HG03378 (cell line): ENCODE data around the gene NANS.
A peak's percentile ranks its signal among the peaks of the same experiment; 100 is the strongest.
"Not testable (repeated sequence)": the region's sequence is repeated elsewhere in the genome, so short reads cannot be mapped to it uniquely, and the experiment has no call there.

ENCODE experiments used
- ATAC-seq: cut with Tn5 transposase; IDR thresholded peaks from one replicate; pipeline ENCODE4 v1.9.1; 2021; ENCODE audit warnings: mild to moderate bottlenecking, moderate library complexity; ENCODE audit not compliant: unreplicated experiment

Gene NANS, protein sequence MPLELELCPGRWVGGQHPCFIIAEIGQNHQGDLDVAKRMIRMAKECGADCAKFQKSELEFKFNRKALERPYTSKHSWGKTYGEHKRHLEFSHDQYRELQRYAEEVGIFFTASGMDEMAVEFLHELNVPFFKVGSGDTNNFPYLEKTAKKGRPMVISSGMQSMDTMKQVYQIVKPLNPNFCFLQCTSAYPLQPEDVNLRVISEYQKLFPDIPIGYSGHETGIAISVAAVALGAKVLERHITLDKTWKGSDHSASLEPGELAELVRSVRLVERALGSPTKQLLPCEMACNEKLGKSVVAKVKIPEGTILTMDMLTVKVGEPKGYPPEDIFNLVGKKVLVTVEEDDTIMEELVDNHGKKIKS

GRCh38 chr9:98056269-98057137 is at the start of gene NANS:
Gene NANS (plus strand): TSS chr9:98056732. CDS start chr9:98056809, 77 bp downstream.
- ATAC-seq, result peak; percentile 76

DNA sequence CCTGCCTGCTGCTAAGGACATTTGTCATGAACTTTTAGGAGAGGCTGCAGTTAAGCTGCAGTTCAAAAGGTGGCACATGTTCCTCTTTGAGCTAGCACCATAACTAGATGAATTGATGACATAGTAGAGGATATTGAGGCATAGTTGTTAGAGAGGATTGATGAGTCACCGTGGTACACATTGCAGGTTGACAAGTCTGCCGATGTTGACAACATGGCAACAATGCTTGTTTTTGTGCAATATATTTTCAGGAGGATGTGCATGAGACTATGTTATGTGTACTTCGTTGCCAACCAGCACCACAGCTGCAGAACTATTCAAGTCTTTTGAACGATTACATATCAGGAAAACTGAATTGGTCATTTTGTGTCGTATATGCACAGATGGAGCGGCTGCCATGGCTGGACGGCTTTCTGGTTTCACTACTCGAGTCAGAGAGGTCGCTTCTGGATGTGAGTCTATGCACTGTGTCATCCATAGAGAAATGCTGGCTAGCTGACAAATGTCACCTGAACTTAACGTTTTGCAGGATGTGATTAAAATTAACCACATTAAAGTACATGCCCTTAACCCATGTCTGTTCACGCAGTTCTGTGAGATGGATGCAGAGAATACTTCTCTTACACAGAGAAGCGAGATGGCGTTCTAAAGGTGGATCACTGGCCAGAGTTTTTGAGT is 49.1 kb upstream of the NANS start:
- no peak for ATAC-seq

DNA sequence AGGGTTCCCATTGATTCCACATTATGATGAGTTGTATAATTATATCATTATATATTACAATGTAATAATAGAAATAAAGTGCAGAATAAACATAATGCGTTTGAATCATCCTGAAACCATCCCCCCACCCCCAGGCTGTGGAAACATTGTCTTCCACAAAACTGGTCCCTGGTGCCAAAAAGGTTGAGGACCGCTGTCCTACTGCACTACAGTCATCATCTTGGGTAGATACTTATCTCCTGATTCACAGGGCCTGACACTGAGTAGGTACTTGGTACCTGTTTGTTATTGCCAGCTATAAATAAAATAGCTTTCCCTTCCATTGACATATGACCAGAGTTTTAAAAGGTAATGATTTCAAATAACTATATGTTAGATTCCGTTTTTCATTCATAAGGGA is 47.8 kb upstream of the NANS start:
- ATAC-seq, result no peak

GRCh38 chr9:98009437-98009836 is 47.1 kb upstream of the NANS start:
- no peak for ATAC-seq

GRCh38 chr9:98009936-98010335 is 46.6 kb upstream of the NANS start:
- no peak for ATAC-seq

- no peak for ATAC-seq
Observed at GRCh38 chr9:98010445-98010844, 46.1 kb upstream of the NANS start.

DNA sequence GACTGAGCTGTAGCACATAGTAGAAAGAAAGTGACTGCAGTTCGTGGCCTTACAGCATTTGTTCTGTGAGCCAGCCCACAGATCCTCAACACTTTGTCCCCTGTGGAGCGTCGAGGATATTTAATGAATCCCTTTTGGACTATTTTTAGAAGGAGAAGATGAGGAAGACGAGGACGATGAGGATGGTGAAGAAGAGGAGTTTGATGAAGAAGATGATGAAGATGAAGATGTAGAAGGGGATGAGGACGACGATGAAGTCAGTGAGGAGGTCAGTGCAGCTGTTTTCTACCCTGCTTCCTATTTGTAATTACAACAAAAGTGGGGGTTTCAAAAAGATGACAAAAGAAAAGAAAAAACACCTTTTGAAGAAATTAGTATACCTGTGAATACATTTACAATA is 45.4 kb upstream of the NANS start:
- ATAC-seq, result no peak

DNA sequence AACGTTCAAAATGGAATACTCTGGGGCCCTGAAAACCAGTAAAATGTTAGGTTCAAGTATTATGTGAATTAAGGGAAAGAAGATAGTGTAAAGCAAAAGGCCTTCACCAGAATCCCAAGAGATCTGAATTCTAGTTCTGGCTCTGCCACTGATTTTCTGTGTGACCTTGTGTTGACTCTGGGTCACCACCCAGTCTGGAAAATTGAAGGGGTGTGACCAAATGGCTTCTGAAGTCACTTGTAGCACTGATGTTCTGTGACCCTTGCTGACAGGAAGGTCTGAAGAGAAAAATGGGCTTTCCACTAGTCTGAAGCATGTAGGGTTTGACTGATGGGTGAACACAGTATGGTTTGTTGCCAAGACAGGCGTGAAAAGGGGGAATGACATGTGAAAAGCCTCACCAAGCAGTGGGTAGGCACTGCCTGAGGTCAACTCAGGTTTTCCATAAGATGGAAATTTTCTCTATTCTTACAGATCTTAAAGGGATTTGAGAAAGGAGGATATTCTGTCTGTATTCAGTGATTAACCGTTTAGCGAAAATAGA is 40.3 kb upstream of the NANS start:
- ATAC-seq, result no peak

GRCh38 chr9:98017306-98017705 is 39.2 kb upstream of the NANS start:
- ATAC-seq, result no peak

DNA sequence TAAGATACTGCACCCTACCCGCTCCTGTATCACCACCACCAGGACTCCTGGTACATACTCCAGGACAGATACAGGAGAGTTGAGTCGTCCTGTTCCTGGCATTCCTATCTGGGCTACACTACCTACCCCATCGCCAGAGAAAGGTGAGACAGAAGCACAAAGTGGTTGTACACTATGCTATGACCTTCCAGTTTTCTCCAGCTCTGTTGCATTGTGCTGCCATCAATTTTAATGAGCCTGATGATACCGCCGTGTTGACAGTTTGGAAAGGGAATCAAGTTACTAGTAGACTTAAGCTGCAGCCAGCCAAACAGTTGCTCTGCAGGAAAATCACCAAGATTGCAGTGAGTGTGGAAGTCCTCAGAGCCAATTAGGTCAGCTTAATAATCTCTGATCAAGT is 38.2 kb upstream of the NANS start:
- ATAC-seq, result no peak

DNA sequence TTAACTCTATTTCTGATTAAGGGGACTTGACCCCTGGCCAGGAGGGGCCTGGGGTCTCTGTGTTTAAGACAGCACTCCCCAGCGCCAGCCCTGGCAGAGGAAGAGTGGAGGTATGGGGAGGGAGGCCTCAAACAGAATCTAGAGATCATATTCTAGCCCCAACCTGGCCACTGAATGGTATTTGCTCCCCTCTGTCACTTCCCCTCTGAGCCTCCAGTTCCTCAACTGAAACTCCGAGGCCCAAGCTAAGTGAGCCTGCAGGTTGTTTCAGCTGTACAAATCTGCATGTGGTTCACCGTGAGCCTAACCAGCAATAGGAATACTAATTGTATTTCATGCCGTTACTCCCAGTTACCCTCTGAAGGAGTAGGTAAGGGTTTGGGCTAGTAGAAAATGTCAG is 37.4 kb upstream of the NANS start:
- ATAC-seq, result no peak

GRCh38 chr9:98019869-98020268 is 36.7 kb upstream of the NANS start:
- ATAC-seq, result not testable (repeated sequence)

DNA sequence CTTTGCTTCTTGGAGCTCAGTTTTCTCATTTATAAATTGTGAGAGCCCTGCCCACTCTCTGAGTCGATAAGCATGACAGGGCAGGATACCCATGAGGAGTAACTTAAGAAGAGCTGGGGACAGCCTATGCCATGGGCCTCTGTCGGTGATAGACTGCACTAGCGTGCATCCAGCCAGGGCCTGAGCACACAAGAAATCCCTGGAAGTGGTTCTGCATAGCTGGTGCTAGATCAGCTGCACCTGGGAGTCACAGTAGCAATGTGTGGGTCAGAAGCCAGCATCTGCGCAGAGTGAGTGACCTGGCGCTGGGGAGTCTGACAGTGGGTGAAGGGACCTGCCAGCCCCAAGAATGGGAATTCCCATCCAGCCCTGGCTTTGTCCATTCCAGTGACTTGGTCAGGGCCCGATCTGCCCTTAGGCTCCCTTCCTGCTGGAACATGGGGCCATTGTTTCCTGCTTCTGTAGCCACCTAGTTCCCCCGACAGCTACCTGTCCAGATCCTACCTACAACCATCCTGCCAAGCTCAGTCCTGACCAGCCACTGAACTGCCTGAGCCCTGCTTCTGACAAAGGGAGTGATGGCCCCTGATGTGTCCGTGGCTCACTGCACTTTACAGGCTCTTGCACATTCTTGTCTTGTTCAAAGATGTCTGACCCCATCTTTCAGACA is 35.9 kb upstream of the NANS start:
- ATAC-seq, result no peak

GRCh38 chr9:98021306-98022040 is 35.1 kb upstream of the NANS start:
- no peak for ATAC-seq

DNA sequence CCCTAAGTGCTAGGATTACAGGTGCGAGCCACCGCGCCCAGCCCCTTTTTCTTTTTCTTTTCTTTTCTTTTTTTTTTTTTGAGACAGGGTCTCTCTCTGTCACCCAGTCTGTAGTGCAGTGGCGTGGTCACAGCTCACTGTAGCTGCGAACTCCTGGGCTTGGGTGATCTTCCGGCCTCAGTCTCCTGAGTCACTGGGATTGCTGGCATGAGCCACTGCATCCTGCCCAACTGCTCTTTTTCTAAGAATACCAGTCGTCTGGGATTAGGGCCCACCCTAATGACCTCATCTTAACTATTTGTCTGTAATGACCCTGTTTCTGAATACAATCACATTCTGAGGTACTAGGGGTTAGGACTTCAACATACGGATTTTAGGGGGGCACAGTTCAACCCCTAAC is 34.1 kb upstream of the NANS start:
- no peak for ATAC-seq

- ATAC-seq, result no peak
Observed at GRCh38 chr9:98024702-98025101, 31.8 kb upstream of the NANS start.

DNA sequence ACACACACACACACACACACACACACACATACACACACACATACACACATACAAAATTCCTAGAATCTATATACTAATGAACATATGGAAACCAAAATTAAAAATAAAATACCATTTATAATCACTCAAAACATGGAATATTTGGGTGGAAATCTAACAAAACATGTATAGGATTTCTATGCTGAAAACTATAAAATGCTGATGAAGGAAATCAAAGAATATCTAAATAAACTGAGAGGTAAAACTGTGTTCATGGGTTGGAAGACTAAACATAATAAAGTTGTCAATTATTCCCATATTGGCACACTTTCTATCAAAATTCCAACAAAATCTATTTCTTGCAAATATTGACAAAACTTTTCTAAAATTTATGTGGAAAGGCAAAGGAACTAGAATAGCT is 25.4 kb upstream of the NANS start:
- ATAC-seq, result no peak

DNA sequence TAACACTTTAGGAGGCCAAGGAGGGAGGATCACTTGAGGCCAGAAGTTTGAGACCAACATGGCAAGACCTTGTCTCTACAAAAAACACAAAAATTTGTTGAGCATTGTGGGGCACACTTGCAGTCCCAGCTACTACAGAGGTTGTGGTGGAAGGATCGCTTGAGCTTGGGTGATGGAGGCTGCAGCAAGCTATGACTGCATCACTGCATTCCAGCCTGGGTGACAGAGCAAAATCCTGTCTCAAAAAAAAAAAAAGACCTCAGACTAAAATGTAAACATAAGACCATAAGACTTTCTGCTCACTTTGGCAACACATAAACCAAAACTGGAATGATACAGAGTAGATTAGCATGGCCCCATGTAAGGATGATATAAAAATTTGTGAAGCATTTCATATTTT is 24.6 kb upstream of the NANS start:
- no peak for ATAC-seq

DNA sequence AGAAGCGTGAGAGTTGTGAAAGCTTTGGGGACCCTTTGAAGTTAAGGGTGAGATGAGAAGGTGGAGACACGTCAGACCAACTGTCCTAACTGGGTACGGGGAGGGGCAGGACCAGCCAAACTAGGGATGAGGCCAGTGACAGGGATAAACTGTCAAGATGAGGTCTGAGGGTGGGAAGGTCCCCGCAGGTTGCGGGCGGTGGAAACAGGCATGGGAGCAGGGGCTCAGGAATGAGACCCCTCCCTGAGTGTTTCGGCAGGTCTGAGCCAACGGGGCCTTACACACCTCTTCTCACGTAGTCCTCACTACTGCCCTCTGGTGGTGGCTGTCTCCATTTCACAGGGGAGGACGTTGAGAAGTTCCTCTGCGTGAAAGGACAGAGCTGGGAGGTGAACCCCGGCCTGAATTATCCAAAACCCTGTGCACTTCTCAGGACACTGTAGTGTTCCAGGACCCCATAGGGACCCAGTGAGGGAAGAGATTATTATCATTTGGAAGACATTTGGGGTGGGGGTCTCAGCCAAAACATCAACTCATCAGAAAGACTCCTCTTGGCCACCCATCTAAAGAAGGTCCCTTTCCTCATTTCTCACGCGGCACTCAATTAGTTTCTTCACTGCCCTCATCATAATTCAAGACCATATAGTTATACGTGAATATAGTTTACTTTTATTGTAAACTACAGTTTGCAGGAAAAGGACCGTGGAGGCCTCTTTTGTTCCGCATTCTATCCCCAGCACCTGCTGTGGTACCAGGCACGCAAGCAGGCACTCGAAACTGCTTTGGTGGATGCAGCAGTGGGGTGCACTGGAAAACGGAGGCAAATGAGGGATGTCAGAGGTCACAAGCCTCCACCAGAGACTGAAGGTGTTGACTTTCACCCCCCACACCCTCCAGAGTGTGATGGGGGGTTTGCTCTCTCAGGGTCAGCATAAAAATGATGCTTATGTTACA is 21.7 kb upstream of the NANS start:
- peak; percentile 34 for ATAC-seq
